Left renal pelvis (tissue), 4 donors: ENCODE measurements around the gene ARMS2. TPM values are rescaled to one million over a fixed set of nuclear protein-coding genes. Genes with fewer than 3 reads are reported as not detected.

Source experiments
- DNase-seq, 4 donors: peaks; one replicate each; pipeline ENCODE4 v3.0.0-alpha.2; 2013; ENCODE audit warnings: low read depth in 4 of 4, low spot score in 3 of 4
- polyA plus RNA-seq, 4 donors: library from polyadenylated mRNA; unstranded; fragments of 120-200 nt; gene quantifications; one replicate each; pipeline ENCODE4 v1.2.1, GENCODE V29; 2013; ENCODE audit not compliant: insufficient read length in 4 of 4

ARMS2 gene
- polyA plus RNA-seq, 4 donors: 0.22 to 0.34 TPM; not detected in 2

DNA sequence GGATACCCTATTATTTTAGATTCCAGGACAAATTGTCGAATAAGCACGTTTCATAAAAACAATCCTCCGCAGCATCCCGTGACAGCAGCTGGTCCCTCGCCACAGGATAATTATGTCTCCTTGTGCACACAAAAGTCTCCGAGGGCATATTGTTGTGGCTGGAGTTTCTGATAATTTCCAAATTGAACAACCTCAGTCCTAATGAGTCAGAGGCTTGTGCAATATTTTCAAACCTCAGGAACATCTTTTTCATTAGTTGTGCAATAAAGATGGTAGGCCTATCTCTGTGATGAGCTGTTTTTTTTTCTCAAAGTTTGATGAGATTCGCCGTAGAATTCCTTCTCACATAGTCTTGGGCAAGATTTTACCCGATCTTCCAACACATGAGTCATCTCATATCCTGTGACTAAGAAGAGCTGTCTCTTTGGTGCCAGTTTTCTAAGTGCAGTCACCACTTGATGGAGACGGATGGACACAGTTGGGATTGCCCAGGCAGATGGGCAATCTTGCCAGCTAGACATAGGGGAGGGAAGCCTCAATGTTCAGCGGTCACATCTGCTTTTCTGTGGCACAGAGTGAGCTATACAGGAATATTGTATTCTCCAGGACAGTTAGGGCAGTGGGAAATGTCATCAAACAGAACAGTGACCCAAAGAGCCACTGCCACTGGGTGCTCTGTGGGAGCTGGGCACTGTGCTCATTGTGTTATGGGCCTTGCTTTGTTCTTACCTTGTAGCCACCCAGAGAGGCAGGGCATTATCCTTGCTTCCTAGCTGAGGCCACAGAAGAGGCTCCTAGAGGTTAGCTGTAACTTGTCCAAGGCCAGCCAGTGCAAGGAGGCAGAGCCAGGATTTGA is 14.7 kb downstream of the ARMS2 start:
- DNase-seq: no peak

DNA sequence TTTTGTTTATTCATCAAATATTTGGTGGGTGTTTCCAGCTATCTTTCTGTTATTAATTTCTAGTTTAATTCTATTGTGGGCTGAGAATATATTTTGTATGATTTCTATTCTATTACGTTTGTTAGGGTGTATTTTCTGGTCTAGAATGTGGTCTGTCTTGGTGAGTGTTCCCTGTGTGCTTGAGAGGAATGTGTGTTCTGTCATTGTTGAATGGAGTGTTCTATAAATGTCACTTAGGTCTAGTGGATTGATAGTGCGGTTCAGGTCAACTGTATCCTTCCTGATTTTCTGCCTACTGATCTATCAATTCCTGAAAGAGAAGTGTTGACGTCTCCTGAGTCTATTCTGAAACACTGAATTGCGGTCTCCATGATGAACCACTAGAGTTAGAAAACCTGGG is 15.4 kb downstream of the ARMS2 start:
- no peak for DNase-seq

DNA sequence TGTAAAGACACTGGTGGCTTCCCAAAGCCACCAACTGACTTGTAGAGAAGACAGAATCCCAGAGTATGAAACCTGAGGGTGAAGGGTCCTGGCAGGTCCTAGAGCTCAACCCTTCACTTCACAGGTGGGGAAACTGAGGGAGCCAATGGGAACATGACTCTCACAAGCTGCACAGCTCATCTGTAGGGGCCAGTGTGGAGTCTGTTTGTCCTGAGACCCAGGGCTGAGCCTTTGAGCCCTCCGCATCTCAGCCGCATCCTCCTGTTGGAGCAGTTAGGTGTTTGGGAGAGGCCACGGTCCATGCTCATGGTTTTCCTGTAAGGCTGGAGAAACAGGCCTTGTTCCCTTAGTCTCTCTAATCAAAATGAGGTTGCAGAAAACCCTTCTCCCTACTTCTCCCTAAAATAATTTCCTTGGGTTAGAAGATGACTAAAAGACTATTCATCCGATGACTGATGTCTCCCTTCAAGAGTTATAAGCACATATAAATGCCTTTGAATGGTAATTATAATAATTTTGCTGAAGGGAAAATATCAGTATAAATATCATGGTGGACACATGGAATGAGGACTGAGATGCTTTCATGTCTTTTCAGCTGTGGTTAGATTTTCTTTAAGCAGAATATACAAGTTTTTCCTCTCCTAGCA is 17.2 kb downstream of the ARMS2 start:
- DNase-seq: no peak

DNA sequence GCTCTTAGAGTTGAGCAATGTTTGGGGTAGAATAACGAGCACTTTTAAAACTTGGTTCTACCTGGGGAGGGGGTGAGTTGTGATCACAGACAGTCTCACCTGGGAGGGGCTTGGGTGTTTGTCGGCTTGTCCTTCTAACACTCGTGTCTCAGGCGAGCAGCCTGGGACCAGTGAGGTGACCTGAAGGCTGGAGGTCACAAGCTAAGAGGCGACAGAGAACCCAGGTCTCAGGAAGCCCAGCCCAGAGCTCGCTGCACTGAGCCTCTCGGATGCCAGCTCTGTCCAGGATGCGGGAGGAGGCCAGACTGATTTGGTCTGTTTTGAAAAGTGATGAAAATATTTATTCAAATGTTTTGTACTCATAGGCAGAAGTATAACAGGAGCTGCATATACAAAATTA is 18.7 kb downstream of the ARMS2 start:
- no peak for DNase-seq

DNA sequence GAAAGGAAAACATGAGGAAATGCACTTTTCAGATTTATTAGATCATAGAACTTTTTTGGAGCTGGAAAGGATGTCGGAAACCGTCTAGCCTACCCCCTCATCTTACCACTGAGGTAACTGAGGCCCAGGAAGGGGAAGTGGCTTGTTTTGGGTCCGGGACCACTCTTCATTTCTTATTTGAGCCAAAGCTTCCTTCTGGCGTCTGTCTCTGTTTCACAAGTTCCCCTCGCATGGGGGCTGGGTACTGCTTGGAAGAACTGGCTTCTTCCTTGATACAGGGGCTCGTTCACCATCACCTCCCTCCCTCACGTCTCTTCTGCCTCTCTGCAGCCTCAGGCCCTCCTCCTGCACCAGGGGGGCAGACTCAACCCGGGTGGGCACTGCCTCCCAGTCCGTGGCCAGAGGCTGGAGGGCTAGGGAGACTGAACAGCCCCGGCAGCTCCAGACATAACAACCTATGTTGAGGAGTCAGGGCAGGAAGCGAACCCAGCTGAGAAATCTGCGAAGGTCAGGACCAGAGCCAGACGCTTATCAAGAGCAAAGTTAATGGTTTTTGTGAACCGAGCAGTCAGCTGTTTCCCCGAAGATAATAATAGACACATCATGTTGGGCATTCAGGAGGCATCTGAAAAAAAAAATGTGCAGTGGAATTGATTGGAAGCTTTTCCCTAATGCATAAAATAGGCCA is 19.8 kb downstream of the ARMS2 start:
- DNase-seq: no peak

DNA sequence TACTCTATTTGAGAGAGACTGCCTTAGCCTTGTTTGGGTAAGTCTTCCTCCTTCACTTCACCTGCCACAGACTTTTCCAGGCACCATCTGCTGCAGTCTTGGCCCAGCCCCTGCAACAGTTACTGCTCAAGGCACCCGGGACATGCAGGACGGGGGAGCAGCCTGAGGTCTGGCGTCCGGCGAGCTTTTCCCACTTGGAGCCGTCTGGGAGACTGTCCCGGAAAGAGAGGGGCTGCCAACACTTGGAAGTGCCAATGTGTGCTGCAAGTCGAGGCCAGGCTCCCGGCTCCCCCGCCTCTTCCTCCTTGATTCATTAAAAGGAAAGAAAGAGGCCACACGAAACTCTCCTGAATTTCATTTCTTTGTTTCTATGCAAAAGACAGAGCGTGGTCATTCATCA is 20.6 kb downstream of the ARMS2 start:
- DNase-seq: no peak

DNA sequence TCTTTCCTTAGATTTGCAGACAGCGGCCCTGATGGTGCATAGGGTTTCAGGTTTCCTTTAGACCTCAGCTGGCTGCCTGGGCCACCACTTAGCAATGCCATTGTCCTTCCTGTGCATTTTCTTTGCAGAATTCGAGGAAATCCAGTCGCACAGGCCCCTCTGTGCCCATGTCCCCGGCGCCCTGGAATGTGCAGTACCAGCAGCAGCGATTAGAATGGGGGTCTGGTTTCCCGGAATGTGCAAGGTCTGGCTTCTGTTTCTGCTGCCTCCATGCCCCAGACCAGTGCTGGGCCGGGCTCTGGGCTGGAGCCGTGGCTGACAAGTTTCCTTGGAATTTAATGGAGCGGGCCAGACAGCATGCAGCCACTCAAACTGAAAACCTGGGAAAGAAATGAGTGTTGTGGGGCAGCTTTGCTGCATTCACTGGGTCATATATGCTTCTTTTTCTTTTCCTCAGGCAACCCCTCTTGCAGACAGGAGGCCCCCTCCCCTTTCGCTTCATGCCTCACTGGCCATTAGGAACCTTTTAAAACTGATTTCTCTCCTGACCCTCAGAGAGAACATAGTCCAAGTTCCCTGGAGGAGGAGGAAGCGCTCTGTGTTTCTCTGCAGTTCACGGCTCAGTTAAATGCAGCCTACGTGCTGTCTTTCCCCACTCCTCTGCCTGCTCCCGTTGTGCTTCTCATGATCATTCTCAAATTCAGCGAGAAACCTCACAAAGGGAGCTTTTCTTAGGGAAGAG is 21.3 kb downstream of the ARMS2 start:
- DNase-seq: no peak

DNA sequence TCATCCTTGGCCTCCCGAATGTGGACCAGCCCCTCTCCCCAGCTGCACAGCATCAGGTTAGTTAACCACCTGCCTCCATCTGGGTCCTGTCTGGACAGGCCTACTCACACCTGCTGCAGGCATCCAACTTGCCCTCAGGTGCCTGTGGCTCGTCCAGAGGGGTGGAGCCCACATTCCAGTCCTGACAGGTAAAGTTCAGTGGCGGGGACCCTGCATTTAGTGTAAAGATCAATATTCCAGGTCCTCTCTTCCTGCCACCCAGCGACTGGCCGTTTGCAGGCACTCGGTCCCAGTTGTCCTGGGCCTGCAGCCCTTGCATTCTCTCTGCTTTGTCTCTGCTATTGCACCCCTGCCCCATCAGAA is 21.9 kb downstream of the ARMS2 start:
- no peak for DNase-seq

DNA sequence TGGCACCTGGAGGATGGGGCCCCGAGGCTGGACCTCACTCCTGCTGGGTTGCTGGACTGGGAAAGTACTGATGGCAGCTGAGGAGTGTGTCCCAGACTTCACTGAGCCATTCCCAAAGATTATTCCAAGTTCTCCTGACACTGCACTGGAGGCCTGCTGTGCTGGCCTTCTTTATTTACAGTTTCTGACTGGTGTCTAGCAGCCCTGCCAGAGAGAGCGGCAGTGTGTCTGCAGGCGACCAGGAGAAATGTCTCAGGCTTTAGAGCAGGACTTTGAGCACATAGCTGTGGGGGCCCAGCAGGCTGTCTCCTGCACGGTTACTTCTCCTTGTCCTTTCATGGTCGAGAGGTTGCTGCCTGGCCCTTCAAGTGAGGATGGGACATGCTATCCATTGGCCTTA is 23.0 kb downstream of the ARMS2 start:
- no peak for DNase-seq

DNA sequence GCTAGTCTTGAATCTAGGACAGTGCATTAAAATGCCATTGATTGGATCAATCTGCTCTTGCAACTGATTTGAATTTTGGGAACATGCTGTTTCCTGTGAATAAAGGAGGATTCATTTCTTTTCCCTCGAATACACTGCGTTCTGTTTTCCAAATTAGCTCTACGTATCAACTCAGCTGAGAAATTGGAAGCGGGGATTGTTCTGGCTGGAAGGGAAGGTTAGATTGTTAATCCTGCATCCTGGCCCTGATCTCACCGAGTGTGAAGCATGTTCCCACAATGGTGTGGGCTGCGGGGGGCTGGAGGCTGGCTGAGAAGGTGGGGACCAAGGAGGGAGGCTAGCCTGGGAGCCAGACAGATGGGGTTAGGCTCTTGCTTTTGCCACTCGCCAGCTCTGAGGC is 24.5 kb downstream of the ARMS2 start:
- no peak for DNase-seq

DNA sequence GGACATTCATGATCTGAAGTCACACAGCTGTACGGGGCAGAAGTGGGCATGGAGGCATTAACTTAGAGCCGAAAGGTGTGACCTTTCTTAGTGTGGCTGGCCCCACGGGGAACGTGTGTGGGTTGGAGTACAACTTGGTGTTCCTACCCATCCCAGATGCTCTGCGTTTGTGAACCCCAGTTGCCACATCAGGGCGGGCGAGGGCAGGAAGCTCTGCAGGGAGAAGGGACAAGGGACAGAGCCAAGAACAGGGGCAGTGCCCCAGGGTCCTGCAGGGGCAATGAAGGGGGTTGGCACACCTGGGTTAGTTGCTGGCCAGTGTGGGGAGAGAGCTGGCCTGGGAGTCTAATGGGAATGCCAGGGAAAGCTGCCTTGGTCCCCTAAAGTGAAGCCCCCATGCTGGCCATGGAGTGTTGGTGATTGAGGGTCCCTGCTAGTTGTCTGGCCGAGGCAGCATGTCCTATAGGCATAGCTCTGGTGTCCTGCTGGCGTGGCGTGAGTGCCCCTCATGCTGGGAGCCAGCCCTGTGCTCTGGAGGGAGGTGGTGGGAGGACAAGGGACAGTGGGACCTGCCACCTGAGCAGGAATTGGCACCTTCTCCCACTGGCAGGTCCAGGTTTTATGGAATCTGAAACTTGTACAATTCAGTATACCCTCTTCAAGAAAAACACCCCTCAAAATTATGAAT is 25.8 kb downstream of the ARMS2 start:
- no peak for DNase-seq

DNA sequence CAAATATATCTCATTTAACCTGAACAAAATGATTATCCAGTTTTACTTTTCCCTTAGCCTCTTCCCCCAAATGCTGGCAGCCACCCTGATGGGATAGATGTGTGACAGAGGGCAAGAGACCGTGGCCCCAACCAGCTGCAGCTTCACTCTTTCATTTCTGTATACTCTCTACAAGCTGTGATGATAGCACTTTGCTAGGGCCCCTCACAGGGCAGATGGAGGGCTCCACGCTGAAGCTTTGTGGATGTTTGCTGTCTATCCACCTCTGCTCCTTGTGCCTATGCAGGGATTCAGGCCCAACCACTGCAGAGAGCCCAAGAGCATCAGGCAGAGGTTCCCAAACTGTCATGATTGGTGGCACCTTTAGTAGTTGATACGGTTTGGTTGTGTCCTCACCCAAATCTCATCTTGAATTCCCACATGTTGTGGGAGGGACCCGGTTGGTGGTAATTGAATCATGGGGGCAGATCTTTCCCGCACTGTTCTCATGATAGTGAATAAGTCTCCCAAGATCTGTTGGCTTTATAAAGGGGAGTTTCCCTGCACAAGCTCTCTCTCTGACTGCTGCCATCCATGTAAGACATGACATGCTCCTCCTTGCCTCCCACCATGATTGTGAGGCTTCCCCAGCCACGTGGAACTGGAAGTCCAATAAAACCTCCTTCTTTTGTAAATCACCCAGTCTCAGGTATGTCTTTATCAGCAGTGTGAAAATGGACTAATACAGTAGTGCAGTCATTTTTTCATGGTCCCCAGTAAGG is 27.0 kb downstream of the ARMS2 start:
- no peak for DNase-seq

DNA sequence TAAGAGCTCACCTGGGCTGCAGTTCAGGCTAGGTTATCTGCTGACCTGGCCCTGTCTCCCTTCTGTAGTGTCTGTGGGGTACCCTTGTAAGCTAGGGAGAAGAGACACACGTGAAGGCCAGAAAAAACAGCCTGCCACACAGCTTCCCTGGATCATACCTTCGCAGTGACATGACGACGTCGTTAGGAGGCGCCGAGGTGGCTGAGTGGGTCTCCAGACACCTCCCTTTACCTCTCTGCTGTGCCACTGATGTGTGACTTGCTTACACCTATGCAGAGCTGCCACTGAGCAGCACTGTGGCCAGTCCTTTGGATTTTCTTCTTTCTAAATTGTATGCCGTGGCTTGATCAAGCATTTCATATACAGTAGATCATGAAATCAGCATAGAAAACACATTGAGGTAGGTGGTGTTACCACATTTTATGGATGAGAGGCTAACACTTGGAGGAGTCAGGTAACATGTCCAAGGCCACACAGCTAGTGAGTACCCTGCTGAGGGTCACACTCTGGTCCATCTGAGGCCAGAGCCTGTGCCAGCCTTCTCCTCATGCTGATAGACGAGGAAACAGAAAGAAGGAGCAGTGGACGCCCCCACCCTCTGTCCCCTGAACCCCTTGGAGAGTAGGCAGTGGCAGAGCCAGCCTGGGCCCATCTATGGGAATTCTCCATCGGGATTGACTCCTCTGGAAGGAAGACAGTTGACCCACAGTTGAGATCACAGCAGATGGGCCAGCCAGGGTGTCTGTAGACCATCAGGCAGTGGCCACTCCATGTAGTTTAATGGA is 30.0 kb downstream of the ARMS2 start:
- no peak for DNase-seq

DNA sequence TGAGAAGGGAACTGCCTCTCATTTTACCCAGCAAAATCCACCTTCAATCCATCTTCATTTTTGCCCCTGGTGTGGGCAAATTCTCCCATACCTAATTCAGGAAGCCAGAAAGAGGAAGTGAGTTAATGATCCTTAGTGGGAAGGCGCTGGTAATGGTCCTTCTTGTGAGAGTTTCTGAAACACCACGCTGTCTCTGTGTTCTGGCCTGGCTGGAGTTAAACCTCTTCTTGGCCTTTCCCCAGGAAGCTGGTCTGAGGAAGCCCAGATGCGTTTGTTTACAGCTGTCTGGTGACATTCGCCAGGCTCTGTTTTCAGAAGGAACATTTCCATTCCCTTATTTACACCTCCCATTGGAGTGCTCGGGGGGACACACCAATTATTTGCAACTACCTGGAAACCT is 31.2 kb downstream of the ARMS2 start:
- DNase-seq: no peak

DNA sequence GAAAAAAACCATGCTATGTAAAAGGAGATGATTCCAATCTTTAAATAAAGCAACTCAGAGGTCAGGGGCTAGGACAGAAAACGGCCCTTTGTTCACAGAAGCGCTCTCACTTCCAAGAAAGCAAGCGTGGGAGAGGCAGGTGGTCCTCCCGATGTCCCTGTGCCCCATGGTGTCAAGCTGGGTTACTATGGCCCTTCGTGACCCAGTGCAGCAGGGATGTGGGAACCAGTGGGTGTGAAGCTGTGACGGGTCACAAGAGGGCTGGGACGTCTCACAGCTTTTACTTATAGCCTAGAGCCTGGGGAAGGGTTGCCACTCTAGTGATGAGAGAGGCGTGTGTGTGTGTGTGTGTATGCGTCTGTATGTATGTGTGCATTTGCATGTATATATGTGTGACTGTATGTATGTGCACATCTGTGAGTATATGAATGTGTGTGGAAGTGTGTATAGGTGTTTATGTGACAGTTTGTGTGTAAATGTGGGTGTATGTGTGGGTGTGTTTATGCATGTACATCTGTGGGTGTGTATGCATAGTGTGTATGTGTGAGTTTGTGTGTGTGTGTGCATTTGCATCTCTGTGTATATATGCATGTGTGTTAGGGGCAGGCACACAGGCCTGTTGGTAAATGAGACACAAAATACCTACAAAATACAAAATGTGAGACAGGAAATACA is 32.1 kb downstream of the ARMS2 start:
- no peak for DNase-seq

DNA sequence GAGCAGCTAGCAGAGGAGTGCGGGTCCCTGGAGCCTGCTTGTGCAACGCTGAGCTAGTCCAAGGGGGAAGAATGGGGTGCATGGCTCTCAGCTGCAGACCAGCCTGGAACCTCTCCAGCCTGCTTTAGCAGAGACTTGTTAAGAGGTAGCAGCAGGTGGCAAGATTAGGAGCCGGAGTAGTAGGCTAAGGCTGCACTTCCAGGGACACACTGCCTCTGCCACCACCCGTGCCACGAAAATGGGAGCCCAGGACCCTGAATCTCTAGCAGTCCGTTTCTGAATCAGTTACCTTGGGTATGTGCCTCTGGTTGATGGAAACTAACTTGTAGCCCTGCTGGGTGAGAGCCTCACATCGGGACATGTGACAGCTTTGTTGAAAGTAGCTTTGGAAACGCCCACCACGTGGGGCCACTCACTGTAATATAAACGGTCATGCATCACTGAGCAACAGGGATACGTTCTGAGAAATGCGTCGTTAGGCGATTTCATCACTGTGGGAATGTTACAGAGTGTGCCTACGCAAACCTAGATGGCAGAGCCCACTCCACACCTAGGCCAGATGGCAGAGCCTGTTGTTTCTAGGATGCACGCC is 32.8 kb downstream of the ARMS2 start:
- peak in 2 of 4 donors; percentile 47 to 69 for DNase-seq

DNA sequence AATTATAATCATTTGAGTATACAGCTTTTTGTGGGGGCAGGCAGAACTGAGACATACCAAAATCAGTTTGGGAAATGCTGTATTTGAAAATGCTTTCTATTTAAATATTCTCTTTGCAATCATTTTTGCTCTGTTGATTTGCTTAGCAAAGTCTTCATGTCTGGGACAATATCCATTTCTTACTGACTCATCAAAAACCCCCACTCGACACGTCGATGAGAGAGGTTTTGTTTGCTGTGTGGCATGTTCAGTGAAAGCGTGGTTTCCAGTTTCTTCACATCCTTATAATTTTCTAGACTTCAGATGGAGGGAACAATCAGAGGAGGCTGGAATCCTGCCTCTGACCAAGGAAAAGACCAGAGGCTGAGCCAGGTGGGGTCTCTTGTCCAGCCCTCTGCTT is 35.8 kb downstream of the ARMS2 start:
- DNase-seq: no peak
